PFSK-1 (cell line): Measurements from ENCODE around the gene TMA7B.

ENCODE experiments used
- POLR2AphosphoS5 ChIP-seq: IDR thresholded peaks from 2 replicates; pipeline ENCODE4 v1.6.1; 2012; ENCODE audit warnings: low read depth, mild to moderate bottlenecking, control low read depth, low read length, moderate library complexity
- SIN3A ChIP-seq: IDR thresholded peaks from 2 replicates; pipeline ENCODE4 v1.6.1; 2012; ENCODE audit warnings: mild to moderate bottlenecking, low read length, moderate library complexity, borderline replicate concordance; ENCODE audit not compliant: insufficient read depth
- TAF1 ChIP-seq: IDR thresholded peaks from 2 replicates; pipeline ENCODE4 v1.6.1; 2012; ENCODE audit warnings: low read length, control low read depth, borderline replicate concordance; ENCODE audit not compliant: insufficient read depth
- TF ChIP-seq, protein P1 (sequence below), 2 experiments: IDR thresholded peaks; 2 replicates each; pipeline versions ENCODE4 v1.6.1 to v1.8.0; 2011 to 2012; ENCODE audit warnings: low read depth in 2 of 2, low read length in 2 of 2, control low read depth in 1 of 2, inconsistent platforms in 1 of 2, mild to moderate bottlenecking in 1 of 2, moderate library complexity in 1 of 2; ENCODE audit not compliant: insufficient read depth in 1 of 2

DNA sequence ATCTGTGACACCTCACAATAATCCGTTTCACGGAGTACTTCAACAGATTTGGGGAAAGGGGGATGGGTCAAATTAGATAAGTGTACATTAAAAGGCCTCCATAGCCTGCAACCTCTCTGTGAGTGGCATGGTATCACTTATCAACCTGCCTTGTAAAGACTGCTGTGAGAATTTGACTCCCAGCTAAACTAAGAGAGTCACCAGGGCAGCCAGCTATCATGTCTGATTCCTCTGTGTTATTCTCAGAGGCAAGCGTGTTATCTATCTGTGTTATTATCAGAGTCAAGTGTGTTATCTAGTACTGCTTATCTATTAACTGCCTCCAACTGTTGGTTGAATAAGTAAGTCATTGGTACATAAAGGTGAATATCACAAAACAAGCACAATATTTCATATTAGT, 30.5 kb downstream of the TMA7B start:
- no peak for TF ChIP-seq POLR2AphosphoS5
- TF ChIP-seq, protein P1, sequence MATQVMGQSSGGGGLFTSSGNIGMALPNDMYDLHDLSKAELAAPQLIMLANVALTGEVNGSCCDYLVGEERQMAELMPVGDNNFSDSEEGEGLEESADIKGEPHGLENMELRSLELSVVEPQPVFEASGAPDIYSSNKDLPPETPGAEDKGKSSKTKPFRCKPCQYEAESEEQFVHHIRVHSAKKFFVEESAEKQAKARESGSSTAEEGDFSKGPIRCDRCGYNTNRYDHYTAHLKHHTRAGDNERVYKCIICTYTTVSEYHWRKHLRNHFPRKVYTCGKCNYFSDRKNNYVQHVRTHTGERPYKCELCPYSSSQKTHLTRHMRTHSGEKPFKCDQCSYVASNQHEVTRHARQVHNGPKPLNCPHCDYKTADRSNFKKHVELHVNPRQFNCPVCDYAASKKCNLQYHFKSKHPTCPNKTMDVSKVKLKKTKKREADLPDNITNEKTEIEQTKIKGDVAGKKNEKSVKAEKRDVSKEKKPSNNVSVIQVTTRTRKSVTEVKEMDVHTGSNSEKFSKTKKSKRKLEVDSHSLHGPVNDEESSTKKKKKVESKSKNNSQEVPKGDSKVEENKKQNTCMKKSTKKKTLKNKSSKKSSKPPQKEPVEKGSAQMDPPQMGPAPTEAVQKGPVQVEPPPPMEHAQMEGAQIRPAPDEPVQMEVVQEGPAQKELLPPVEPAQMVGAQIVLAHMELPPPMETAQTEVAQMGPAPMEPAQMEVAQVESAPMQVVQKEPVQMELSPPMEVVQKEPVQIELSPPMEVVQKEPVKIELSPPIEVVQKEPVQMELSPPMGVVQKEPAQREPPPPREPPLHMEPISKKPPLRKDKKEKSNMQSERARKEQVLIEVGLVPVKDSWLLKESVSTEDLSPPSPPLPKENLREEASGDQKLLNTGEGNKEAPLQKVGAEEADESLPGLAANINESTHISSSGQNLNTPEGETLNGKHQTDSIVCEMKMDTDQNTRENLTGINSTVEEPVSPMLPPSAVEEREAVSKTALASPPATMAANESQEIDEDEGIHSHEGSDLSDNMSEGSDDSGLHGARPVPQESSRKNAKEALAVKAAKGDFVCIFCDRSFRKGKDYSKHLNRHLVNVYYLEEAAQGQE (IDR thresholded peaks at IDR 0.05; ENCODE audit: insufficient read depth in 1 of 2, low read depth in 2 of 2, low read length in 2 of 2), result no peak
- TF ChIP-seq SIN3A, result no peak
- TF ChIP-seq TAF1, result no peak
